ENCODE measurements around the gene ALKAL2. TPM values are rescaled to one million over a fixed set of nuclear protein-coding genes. Genes with fewer than 3 reads are reported as not detected.

The ALKAL2 gene
- total and polyA plus RNA-seq, 2 experiments from 2014 or later: 2.9 to 27.5 TPM

- TF ChIP-seq, protein P1, sequence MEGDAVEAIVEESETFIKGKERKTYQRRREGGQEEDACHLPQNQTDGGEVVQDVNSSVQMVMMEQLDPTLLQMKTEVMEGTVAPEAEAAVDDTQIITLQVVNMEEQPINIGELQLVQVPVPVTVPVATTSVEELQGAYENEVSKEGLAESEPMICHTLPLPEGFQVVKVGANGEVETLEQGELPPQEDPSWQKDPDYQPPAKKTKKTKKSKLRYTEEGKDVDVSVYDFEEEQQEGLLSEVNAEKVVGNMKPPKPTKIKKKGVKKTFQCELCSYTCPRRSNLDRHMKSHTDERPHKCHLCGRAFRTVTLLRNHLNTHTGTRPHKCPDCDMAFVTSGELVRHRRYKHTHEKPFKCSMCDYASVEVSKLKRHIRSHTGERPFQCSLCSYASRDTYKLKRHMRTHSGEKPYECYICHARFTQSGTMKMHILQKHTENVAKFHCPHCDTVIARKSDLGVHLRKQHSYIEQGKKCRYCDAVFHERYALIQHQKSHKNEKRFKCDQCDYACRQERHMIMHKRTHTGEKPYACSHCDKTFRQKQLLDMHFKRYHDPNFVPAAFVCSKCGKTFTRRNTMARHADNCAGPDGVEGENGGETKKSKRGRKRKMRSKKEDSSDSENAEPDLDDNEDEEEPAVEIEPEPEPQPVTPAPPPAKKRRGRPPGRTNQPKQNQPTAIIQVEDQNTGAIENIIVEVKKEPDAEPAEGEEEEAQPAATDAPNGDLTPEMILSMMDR (IDR thresholded peaks at IDR 0.05; ENCODE audit: poor library complexity): no peak
- TF ChIP-seq EZH2 (IDR thresholded peaks at IDR 0.05; ENCODE audit: borderline replicate concordance) (no peak), EZH2phosphoT487 (IDR thresholded peaks at IDR 0.05; ENCODE audit: low read depth, severe bottlenecking, unreplicated experiment) (no peak)
These were observed 7.2 kb upstream of the ALKAL2 start for GRCh38 chr2:295090-295489.

GRCh38 chr2:290090-290722, 2.3 kb upstream of the ALKAL2 start:
- DNase-seq (ENCODE audit: low spot score): peak; percentile 83
- no peaks in the 10 kb centered on the region for H3K9me2 ChIP-seq (replicated peaks; ENCODE audit: insufficient read depth)
- H2AFZ ChIP-seq: peak overlapping the region; percentile 52
- no peaks in the 10 kb centered on the region for H3K9me3 ChIP-seq (ENCODE audit: low read depth)
- peaks cover 9% of the 10 kb centered on the region for H3K4me1 ChIP-seq (ENCODE audit: insufficient read depth)
- peak overlapping the region; percentile 38 for H3K4me3 ChIP-seq
- H3K4me2 ChIP-seq: peak overlapping the region; percentile 91
- H3K36me3 ChIP-seq (replicated peaks; ENCODE audit: insufficient read depth, low read depth): no peaks in the 10 kb centered on the region
- H3K27ac ChIP-seq: no peak overlapping the region
- WGBS (ENCODE audit: low lambda C conversion rate, missing lambda C conversion rate): 8% methylated on average over 15 of the region's 15 CpGs
- no peaks in the 10 kb centered on the region for H3K79me2 ChIP-seq
- TF ChIP-seq EZH2 (IDR thresholded peaks at IDR 0.05; ENCODE audit: borderline replicate concordance): no peak
- TF ChIP-seq, protein P1 (IDR thresholded peaks at IDR 0.05; ENCODE audit: poor library complexity): peak; percentile 84
- TF ChIP-seq EZH2phosphoT487 (IDR thresholded peaks at IDR 0.05; ENCODE audit: low read depth, severe bottlenecking, unreplicated experiment): no peak
- peaks cover 58% of the 10 kb centered on the region for H3K27me3 ChIP-seq
- H4K20me1 ChIP-seq (ENCODE audit: insufficient read depth, poor library complexity, severe bottlenecking): peaks cover 16% of the 10 kb centered on the region

More at GRCh38 chr2:295090-295489, 7.2 kb upstream of the ALKAL2 start:
- Histone ChIP-seq H3K9me2 (replicated peaks; ENCODE audit: insufficient read depth) (no peaks in the 10 kb centered on the region), H3K36me3 (replicated peaks; ENCODE audit: insufficient read depth, low read depth) (no peaks in the 10 kb centered on the region), H3K4me3 (no peak overlapping the region), H3K9me3 (ENCODE audit: low read depth) (no peaks in the 10 kb centered on the region), H3K4me2 (no peak overlapping the region), H2AFZ (no peak overlapping the region), H3K79me2 (no peaks in the 10 kb centered on the region), H4K20me1 (ENCODE audit: insufficient read depth, poor library complexity, severe bottlenecking) (no peaks in the 10 kb centered on the region), H3K27ac (no peak overlapping the region), H3K27me3 (peaks cover 33% of the 10 kb centered on the region), H3K4me1 (ENCODE audit: insufficient read depth) (no peaks in the 10 kb centered on the region)
- DNase-seq (ENCODE audit: low spot score): no peak
- 88% methylated on average over 5 of the region's 5 CpGs for WGBS (ENCODE audit: low lambda C conversion rate, missing lambda C conversion rate)

DNA sequence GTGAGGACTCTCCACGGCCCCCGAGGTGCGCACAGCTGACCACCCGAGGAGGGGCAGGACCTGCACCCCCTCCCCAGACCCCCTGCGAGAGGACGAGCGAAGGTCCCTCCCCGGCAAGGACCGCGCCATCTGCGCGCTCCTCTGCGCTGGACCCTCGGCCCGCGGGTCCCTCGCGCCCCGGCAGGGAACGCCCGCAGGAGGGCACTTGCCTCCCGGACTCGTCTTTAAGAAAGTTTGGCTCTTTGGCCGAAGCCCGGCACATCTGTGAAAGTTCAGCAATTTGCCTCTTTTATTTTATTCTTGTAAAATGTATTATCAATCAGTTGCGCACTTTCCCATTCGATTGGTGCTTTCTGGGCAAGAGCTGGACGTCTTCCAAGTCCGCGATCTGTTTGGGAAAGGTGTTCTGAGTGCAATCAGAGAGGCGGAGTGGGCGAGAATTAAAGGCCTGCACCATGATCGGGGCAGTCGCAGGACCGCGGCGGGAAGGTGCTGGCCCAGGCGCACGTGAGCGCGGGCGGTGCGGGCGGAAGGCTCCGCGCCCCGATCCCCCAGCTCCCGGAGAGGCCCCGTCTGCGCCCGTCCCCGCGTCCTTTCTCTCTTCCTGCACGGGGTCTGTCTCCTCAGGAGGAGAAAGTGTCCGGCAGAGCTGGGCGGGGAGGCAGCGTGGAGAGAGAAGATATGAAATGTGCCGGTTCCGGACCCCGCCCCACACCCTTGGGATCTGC, 1.6 kb upstream of the ALKAL2 start:
- Histone ChIP-seq H3K9me2 (replicated peaks; ENCODE audit: insufficient read depth) (no peaks in the 10 kb centered on the region), H3K27me3 (peaks cover 61% of the 10 kb centered on the region), H2AFZ (peak overlapping the region; percentile 52), H3K9me3 (ENCODE audit: low read depth) (no peaks in the 10 kb centered on the region), H3K27ac (no peak overlapping the region), H3K79me2 (no peaks in the 10 kb centered on the region), H3K4me3 (peak overlapping the region; percentile 38), H3K4me2 (peak overlapping the region; percentile 91), H4K20me1 (ENCODE audit: insufficient read depth, poor library complexity, severe bottlenecking) (peaks cover 16% of the 10 kb centered on the region), H3K36me3 (replicated peaks; ENCODE audit: insufficient read depth, low read depth) (no peaks in the 10 kb centered on the region), H3K4me1 (ENCODE audit: insufficient read depth) (peaks cover 9% of the 10 kb centered on the region)
- WGBS (ENCODE audit: low lambda C conversion rate, missing lambda C conversion rate): 2% methylated on average over 47 of the region's 60 CpGs
- peak; percentile 23 for DNase-seq (ENCODE audit: low spot score)
- TF ChIP-seq EZH2 (IDR thresholded peaks at IDR 0.05; ENCODE audit: borderline replicate concordance) (peak; percentile 80), EZH2phosphoT487 (IDR thresholded peaks at IDR 0.05; ENCODE audit: low read depth, severe bottlenecking, unreplicated experiment) (peak; percentile 37)
- TF ChIP-seq, protein P1 (IDR thresholded peaks at IDR 0.05; ENCODE audit: poor library complexity): no peak
